Karpas-422 (cell line): ENCODE measurements around the gene CDHR2. TPM values are rescaled to one million over a fixed set of nuclear protein-coding genes. Genes with fewer than 3 reads are reported as not detected.
A peak's percentile ranks its signal among the peaks of the same experiment; 100 is the strongest.

Experiments
- DNase-seq: peaks from one replicate; pipeline ENCODE4 v3.0.0-alpha.2; 2015
- H2AFZ ChIP-seq: fragments of 200-600 bp; sonication (generic); 2 replicates; pipeline ENCODE4 v1.6.1; 2014; ENCODE audit warnings: antibody characterized with exemption, low read length, mixed read lengths
- H3K27ac ChIP-seq: fragments of 200-600 bp; sonication (generic); 2 replicates; pipeline ENCODE4 v1.5.1; 2014; ENCODE audit warnings: mild to moderate bottlenecking, low read length, moderate library complexity
- H3K27me3 ChIP-seq: fragments of 200-600 bp; sonication (generic); 2 replicates; pipeline ENCODE4 v1.6.1; 2014; ENCODE audit warnings: low read length, mixed read lengths
- H3K36me3 ChIP-seq: fragments of 200-600 bp; sonication (generic); 2 replicates; pipeline ENCODE4 v1.6.1; 2014; ENCODE audit warnings: low read length, mixed read lengths; ENCODE audit not compliant: insufficient read depth
- H3K4me1 ChIP-seq: fragments of 200-600 bp; sonication (generic); 2 replicates; pipeline ENCODE4 v1.6.1; 2014; ENCODE audit warnings: mild to moderate bottlenecking, low read length, mixed read lengths
- H3K4me2 ChIP-seq: fragments of 200-600 bp; sonication (generic); 2 replicates; pipeline ENCODE4 v1.6.1; 2014; ENCODE audit warnings: low read length, low read depth, mild to moderate bottlenecking; ENCODE audit not compliant: poor library complexity, severe bottlenecking
- H3K4me3 ChIP-seq: fragments of 200-600 bp; sonication (generic); 2 replicates; pipeline ENCODE4 v1.5.1; 2014; ENCODE audit warnings: mild to moderate bottlenecking, antibody characterized with exemption, low read length, mixed read lengths
- H3K79me2 ChIP-seq: fragments of 200-600 bp; sonication (generic); 2 replicates; pipeline ENCODE4 v1.6.1; 2014; ENCODE audit warnings: mild to moderate bottlenecking, low read length, mixed read lengths
- H3K9ac ChIP-seq: fragments of 200-600 bp; sonication (generic); 2 replicates; pipeline ENCODE4 v1.6.0; 2014; ENCODE audit warnings: low read length
- H3K9me2 ChIP-seq: fragments of 200-600 bp; sonication (generic), shearing (Covaris generic); replicated peaks from 2 replicates; pipeline ENCODE4 v1.6.0; 2014; ENCODE audit warnings: mild to moderate bottlenecking, low read length, moderate library complexity; ENCODE audit not compliant: insufficient read depth
- H3K9me3 ChIP-seq: fragments of 300-700, 200-600 bp; sonication (generic); 2 replicates; pipeline ENCODE4 v1.6.1; 2014; ENCODE audit warnings: low read length, mixed read lengths
- H4K20me1 ChIP-seq: fragments of 200-600 bp; sonication (generic); 2 replicates; pipeline ENCODE4 v1.6.1; 2014; ENCODE audit warnings: mild to moderate bottlenecking, antibody characterized with exemption, low read length, low read depth; ENCODE audit not compliant: insufficient read depth
- total RNA-seq: library from RNA; depleted of rRNA; stranded (reverse); fragments of >200 nt; shearing (Covaris generic); gene quantifications from 2 replicates; pipeline ENCODE4 v1.2.3, GENCODE V29; 2014; ENCODE audit warnings: low replicate concordance

CDHR2 gene
- total RNA-seq, 1 experiment from 2014 or later: 0.07 TPM

GRCh38 chr5:176540956-176541337, 8.2 kb upstream of the CDHR2 start:
- no peaks in the 10 kb centered on the region for H4K20me1 ChIP-seq
- no peaks in the 10 kb centered on the region for H3K9me3 ChIP-seq
- H3K4me3 ChIP-seq: peak overlapping the region; percentile 86; the same call in 1 of the 2 replicates
- H3K27me3 ChIP-seq: no peaks in the 10 kb centered on the region
- no peaks in the 10 kb centered on the region for H3K36me3 ChIP-seq
- peak overlapping the region; percentile 92 for H3K4me2 ChIP-seq
- no peak overlapping the region; the same call in 1 of the 2 replicates for H2AFZ ChIP-seq
- H3K27ac ChIP-seq: peak overlapping the region; percentile 61
- peaks cover 20% of the 10 kb centered on the region for H3K79me2 ChIP-seq
- H3K9ac ChIP-seq: peak overlapping the region; percentile 90
- no peaks in the 10 kb centered on the region for H3K9me2 ChIP-seq
- peaks cover 60% of the 10 kb centered on the region for H3K4me1 ChIP-seq
- no peak for DNase-seq

GRCh38 chr5:176541338-176542134, 7.6 kb upstream of the CDHR2 start:
- no peaks in the 10 kb centered on the region for H4K20me1 ChIP-seq
- peak overlapping the region; percentile 92 for H3K4me2 ChIP-seq
- H3K27ac ChIP-seq: peak overlapping the region; percentile 61
- no peaks in the 10 kb centered on the region for H3K9me3 ChIP-seq
- DNase-seq: peak; percentile 73
- no peaks in the 10 kb centered on the region for H3K36me3 ChIP-seq
- peak overlapping the region; percentile 86 for H3K4me3 ChIP-seq
- peaks cover 14% of the 10 kb centered on the region for H3K79me2 ChIP-seq
- peak overlapping the region; percentile 33; the same call in 1 of the 2 replicates for H2AFZ ChIP-seq
- no peaks in the 10 kb centered on the region for H3K9me2 ChIP-seq
- H3K27me3 ChIP-seq: no peaks in the 10 kb centered on the region
- H3K9ac ChIP-seq: peak overlapping the region; percentile 90
- peaks cover 60% of the 10 kb centered on the region for H3K4me1 ChIP-seq

- H3K4me1 ChIP-seq: peaks cover 60% of the 10 kb centered on the region
- H4K20me1 ChIP-seq: no peaks in the 10 kb centered on the region
- DNase-seq: peak; percentile 81
- peaks cover 10% of the 10 kb centered on the region for H3K79me2 ChIP-seq
- H3K36me3 ChIP-seq: no peaks in the 10 kb centered on the region
- peak overlapping the region; percentile 90 for H3K9ac ChIP-seq
- H3K27me3 ChIP-seq: no peaks in the 10 kb centered on the region
- H3K4me2 ChIP-seq: peak overlapping the region; percentile 92
- peak overlapping the region; percentile 86 for H3K4me3 ChIP-seq
- H3K9me2 ChIP-seq: no peaks in the 10 kb centered on the region
- H3K27ac ChIP-seq: peak overlapping the region; percentile 64; the same call in 1 of the 2 replicates
- H3K9me3 ChIP-seq: no peaks in the 10 kb centered on the region
- no peak overlapping the region for H2AFZ ChIP-seq
These were observed 7.0 kb upstream of the CDHR2 start for GRCh38 chr5:176542135-176542595.

DNA sequence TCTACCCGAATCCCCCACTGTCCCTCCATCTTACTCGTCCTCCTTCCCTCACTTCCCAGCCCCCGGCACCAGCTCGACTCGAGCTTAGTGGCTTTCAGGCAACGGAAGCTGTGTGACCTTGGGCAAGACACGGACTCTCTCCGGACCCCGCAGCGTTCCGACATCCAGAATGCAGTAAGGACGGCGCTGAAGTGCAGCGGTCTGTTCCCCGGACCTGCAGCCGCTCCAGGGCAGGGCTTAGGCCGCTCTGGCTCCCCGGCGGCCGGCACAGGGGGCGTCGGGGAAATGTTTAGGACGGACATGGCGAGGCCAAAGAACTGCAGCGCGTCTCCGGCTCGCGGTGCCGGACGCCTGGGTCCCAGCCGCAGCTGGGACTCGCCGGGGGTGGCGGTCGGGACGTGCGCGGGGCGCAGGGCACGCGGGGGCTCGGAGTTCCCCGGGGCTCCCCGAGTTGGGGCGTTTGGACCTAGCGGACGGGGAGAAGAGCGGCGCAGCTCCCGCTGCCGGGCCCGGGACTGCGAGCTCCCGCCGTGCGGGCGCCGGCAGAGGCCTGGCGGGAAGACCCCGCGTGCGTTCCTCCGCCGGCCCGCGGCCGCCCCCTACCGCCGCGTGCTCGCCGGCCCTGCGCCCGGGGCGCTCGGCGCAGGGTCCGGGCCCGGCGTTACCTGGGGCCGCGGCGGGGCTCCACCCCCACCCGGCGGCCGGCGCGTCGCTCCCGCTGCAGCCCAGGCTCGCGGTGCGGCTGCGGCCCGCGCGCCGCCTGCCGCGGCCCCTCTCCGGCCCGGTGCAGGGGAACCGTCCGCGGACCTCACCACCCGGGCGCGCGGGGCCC, 6.3 kb upstream of the CDHR2 start:
- DNase-seq: peak; percentile 79
- Histone ChIP-seq H3K9ac (peak overlapping the region; percentile 90), H4K20me1 (no peaks in the 10 kb centered on the region), H3K4me2 (peak overlapping the region; percentile 98), H3K4me1 (peaks cover 58% of the 10 kb centered on the region), H3K4me3 (peak overlapping the region; percentile 90), H3K79me2 (peaks cover 10% of the 10 kb centered on the region), H3K27me3 (no peaks in the 10 kb centered on the region), H3K36me3 (no peaks in the 10 kb centered on the region), H3K9me2 (no peaks in the 10 kb centered on the region), H3K27ac (peak overlapping the region; percentile 64), H2AFZ (peak overlapping the region; percentile 27; the same call in 1 of the 2 replicates), H3K9me3 (no peaks in the 10 kb centered on the region)

- peaks cover 51% of the 10 kb centered on the region for H3K4me1 ChIP-seq
- no peaks in the 10 kb centered on the region for H3K27me3 ChIP-seq
- H3K4me2 ChIP-seq: peak overlapping the region; percentile 98
- H3K9ac ChIP-seq: peak overlapping the region; percentile 90
- peak overlapping the region; percentile 100 for H2AFZ ChIP-seq
- no peaks in the 10 kb centered on the region for H3K9me2 ChIP-seq
- H3K4me3 ChIP-seq: peak overlapping the region; percentile 90
- peak overlapping the region; percentile 80 for H3K27ac ChIP-seq
- no peaks in the 10 kb centered on the region for H3K9me3 ChIP-seq
- H3K36me3 ChIP-seq: no peaks in the 10 kb centered on the region
- peaks cover 10% of the 10 kb centered on the region for H3K79me2 ChIP-seq
- no peaks in the 10 kb centered on the region for H4K20me1 ChIP-seq
- peak; percentile 95 for DNase-seq
These were observed 5.5 kb upstream of the CDHR2 start for GRCh38 chr5:176543428-176544182.

DNA sequence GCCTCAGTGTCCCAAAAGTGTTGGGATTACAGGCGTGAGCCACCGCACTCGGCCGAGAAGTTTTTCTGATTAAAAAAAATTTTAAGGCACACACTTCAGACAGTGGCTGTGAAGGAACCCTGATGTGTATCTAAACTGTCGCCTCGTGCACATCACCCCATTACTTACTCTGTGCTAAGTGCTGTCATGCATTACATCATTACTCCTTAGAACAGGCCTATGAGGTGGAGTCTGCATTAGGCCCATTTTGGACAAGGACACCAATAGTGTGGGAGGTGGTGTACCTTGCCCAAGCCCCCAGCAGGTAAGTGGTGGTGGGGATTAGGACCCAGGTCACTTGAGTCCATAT, 3.8 kb upstream of the CDHR2 start:
- no peaks in the 10 kb centered on the region for H3K27me3 ChIP-seq
- no peak overlapping the region for H2AFZ ChIP-seq
- peaks cover 10% of the 10 kb centered on the region for H3K79me2 ChIP-seq
- no peak overlapping the region for H3K9ac ChIP-seq
- no peaks in the 10 kb centered on the region for H3K9me2 ChIP-seq
- no peak overlapping the region for H3K4me2 ChIP-seq
- H4K20me1 ChIP-seq: no peaks in the 10 kb centered on the region
- DNase-seq: no peak
- H3K4me3 ChIP-seq: no peak overlapping the region
- peaks cover 39% of the 10 kb centered on the region for H3K4me1 ChIP-seq
- H3K36me3 ChIP-seq: no peaks in the 10 kb centered on the region
- no peaks in the 10 kb centered on the region for H3K9me3 ChIP-seq
- no peak overlapping the region for H3K27ac ChIP-seq

- Histone ChIP-seq H3K27me3 (no peaks in the 10 kb centered on the region), H4K20me1 (no peaks in the 10 kb centered on the region), H3K79me2 (peaks cover 8% of the 10 kb centered on the region), H3K9me3 (no peaks in the 10 kb centered on the region), H2AFZ (no peak overlapping the region), H3K36me3 (no peaks in the 10 kb centered on the region), H3K4me2 (no peak overlapping the region), H3K27ac (no peak overlapping the region), H3K4me1 (peaks cover 39% of the 10 kb centered on the region), H3K9ac (no peak overlapping the region), H3K4me3 (no peak overlapping the region), H3K9me2 (no peaks in the 10 kb centered on the region)
- no peak for DNase-seq
These were observed 3.2 kb upstream of the CDHR2 start for GRCh38 chr5:176545737-176546509.
